Fibroblast of lung (primary cell): Measurements from ENCODE around the gene U2AF2. TPM values are rescaled to one million over a fixed set of nuclear protein-coding genes. Genes with fewer than 3 reads are reported as not detected.

Experiments used
- DNase-seq, 2 donors: peaks; one replicate each; pipeline versions ENCODE4 v3.0.0 to v3.0.0-alpha.2; 2010; ENCODE audit warnings: low read depth in 2 of 2
- H2AFZ ChIP-seq: 2 replicates; pipeline ENCODE4 v1.5.1; 2012; ENCODE audit warnings: low read length, control low read depth, inconsistent platforms
- H3K27ac ChIP-seq: 2 replicates; pipeline ENCODE4 v1.5.1; 2011; ENCODE audit warnings: low read length, control low read depth; ENCODE audit not compliant: insufficient read depth
- H3K27me3 ChIP-seq: 2 replicates; pipeline ENCODE4 v1.5.1; 2011; ENCODE audit warnings: mild to moderate bottlenecking, low read length; ENCODE audit not compliant: control insufficient read depth, insufficient read depth
- H3K36me3 ChIP-seq: 2 replicates; pipeline ENCODE4 v1.5.1; 2011; ENCODE audit warnings: low read length; ENCODE audit not compliant: control insufficient read depth, insufficient read depth
- H3K4me1 ChIP-seq: 2 replicates; pipeline ENCODE4 v1.5.1; 2011; ENCODE audit warnings: low read length; ENCODE audit not compliant: control insufficient read depth, insufficient read depth; ENCODE audit errors: extremely low read depth
- H3K4me2 ChIP-seq: 2 replicates; pipeline ENCODE4 v1.5.1; 2011; ENCODE audit warnings: low read length, control low read depth; ENCODE audit not compliant: insufficient read depth; ENCODE audit errors: extremely low read depth
- H3K4me3 ChIP-seq, 4 experiments: fragments of 200-600 bp in 1 of 4; sonication (generic) in 1 of 4; replicated peaks in 1 of 4; 2 replicates each; pipeline ENCODE4 v1.5.1; 2011 to 2016; ENCODE audit warnings: low read length in 4 of 4, low read depth in 3 of 4, mild to moderate bottlenecking in 3 of 4, control low read depth in 2 of 4, inconsistent platforms in 1 of 4, mixed read lengths in 1 of 4; ENCODE audit not compliant: insufficient read depth in 1 of 4; ENCODE audit errors: control extremely low read depth in 1 of 4
- H3K79me2 ChIP-seq: 2 replicates; pipeline ENCODE4 v1.5.1; 2012; ENCODE audit warnings: mild to moderate bottlenecking, low read length, inconsistent platforms; ENCODE audit not compliant: control insufficient read depth, insufficient read depth
- H3K9ac ChIP-seq: 2 replicates; pipeline ENCODE4 v1.5.1; 2011; ENCODE audit warnings: mild to moderate bottlenecking, low read length, control low read depth; ENCODE audit not compliant: insufficient read depth
- H3K9me3 ChIP-seq: 2 replicates; pipeline ENCODE4 v1.5.1; 2012; ENCODE audit warnings: low read depth, low read length; ENCODE audit not compliant: control insufficient read depth, insufficient read depth
- H4K20me1 ChIP-seq: 2 replicates; pipeline ENCODE4 v1.5.1; 2011; ENCODE audit warnings: low read length; ENCODE audit not compliant: control insufficient read depth, insufficient read depth; ENCODE audit errors: extremely low read depth
- CTCF ChIP-seq, 2 donors: IDR thresholded peaks in 1 of 2; conservative IDR thresholded peaks in 1 of 2; 1 replicate in 1 of 2; 2 replicates in 1 of 2; pipeline ENCODE4 v1.5.1; 2011 to 2012; ENCODE audit warnings: low read length in 2 of 2, control low read depth in 1 of 2, inconsistent platforms in 1 of 2, low read depth in 1 of 2, mild to moderate bottlenecking in 1 of 2
- EZH2 ChIP-seq: IDR thresholded peaks from 2 replicates; pipeline ENCODE4 v1.5.1; 2012; ENCODE audit warnings: low read length, control low read depth, mild to moderate bottlenecking; ENCODE audit errors: missing control alignments
- polyA plus RNA-seq, 2 donors: library from polyadenylated mRNA; depleted of rRNA in 1 of 2; stranded (reverse) in 1 of 2; unstranded in 1 of 2; fragments of >200 nt; gene quantifications; 2 replicates each; pipeline ENCODE4 v1.2.1, GENCODE V29; 2011 to 2012; ENCODE audit warnings: missing spikeins in 1 of 2
- total RNA-seq: library from RNA; depleted of rRNA; stranded (reverse); fragments of >200 nt; gene quantifications from 2 replicates; pipeline ENCODE4 v1.2.1, GENCODE V29; 2014

U2AF2 gene
- total and polyA plus RNA-seq, 2 donors (not counting 1 experiment from before 2014, with no cell fraction given): 53.5 to 84.1 TPM

- DNase-seq: no peak
- Histone ChIP-seq H3K27ac (no peak overlapping the region), H3K9me3 (no peaks in the 10 kb centered on the region), H3K4me3 (no peak overlapping the region), H3K27me3 (no peaks in the 10 kb centered on the region), H3K79me2 (no peaks in the 10 kb centered on the region), H3K4me1 (peaks cover 3% of the 10 kb centered on the region), H3K4me2 (no peak overlapping the region), H3K36me3 (peaks cover 31% of the 10 kb centered on the region), H4K20me1 (no peaks in the 10 kb centered on the region), H2AFZ (no peak overlapping the region), H3K9ac (no peak overlapping the region)
- TF ChIP-seq EZH2 (no peak), CTCF (conservative IDR thresholded peaks at IDR 0.05 in 1 of 2, IDR thresholded peaks at IDR 0.05 in 1 of 2; ENCODE audit: low read depth in 1 of 2, low read length in 2 of 2) (no peak)
Measured at GRCh38 chr19:55618426-55618825, 36.4 kb upstream of the U2AF2 start.

- Histone ChIP-seq H3K4me2 (peak overlapping the region; percentile 48), H3K9ac (no peak overlapping the region), H2AFZ (no peak overlapping the region), H3K4me3 (no peak overlapping the region), H3K4me1 (peaks cover 5% of the 10 kb centered on the region), H3K9me3 (no peaks in the 10 kb centered on the region), H3K36me3 (peaks cover 26% of the 10 kb centered on the region), H4K20me1 (no peaks in the 10 kb centered on the region), H3K27me3 (no peaks in the 10 kb centered on the region), H3K79me2 (no peaks in the 10 kb centered on the region), H3K27ac (no peak overlapping the region)
- TF ChIP-seq CTCF (conservative IDR thresholded peaks at IDR 0.05 in 1 of 2, IDR thresholded peaks at IDR 0.05 in 1 of 2; ENCODE audit: low read depth in 1 of 2, low read length in 2 of 2) (no peak), EZH2 (no peak)
- DNase-seq: peak in 1 of 2 donors; percentile 80
Measured at GRCh38 chr19:55619286-55619685, 35.5 kb upstream of the U2AF2 start.

GRCh38 chr19:55620410-55621204 is 34.2 kb upstream of the U2AF2 start:
- Histone ChIP-seq H2AFZ (no peak overlapping the region), H3K4me1 (peaks cover 5% of the 10 kb centered on the region), H3K79me2 (no peaks in the 10 kb centered on the region), H3K4me3 (no peak overlapping the region), H3K36me3 (peaks cover 20% of the 10 kb centered on the region), H3K4me2 (no peak overlapping the region), H3K9me3 (no peaks in the 10 kb centered on the region), H3K27ac (no peak overlapping the region), H3K27me3 (no peaks in the 10 kb centered on the region), H4K20me1 (no peaks in the 10 kb centered on the region), H3K9ac (no peak overlapping the region)
- TF ChIP-seq EZH2: no peak
- no peak for TF ChIP-seq CTCF (conservative IDR thresholded peaks at IDR 0.05 in 1 of 2, IDR thresholded peaks at IDR 0.05 in 1 of 2; ENCODE audit: low read depth in 1 of 2, low read length in 2 of 2)
- DNase-seq: no peak
